Loucy (cell line): ENCODE measurements around the gene TARBP1.

Experiments used
- CTCF ChIP-seq: fragments of 200-600 bp; sonication (generic); conservative IDR thresholded peaks from 2 replicates; pipeline ENCODE4 v1.5.1; 2014; ENCODE audit warnings: mild to moderate bottlenecking, antibody characterized with exemption, low read length
- EZH2phosphoT487 ChIP-seq: fragments of 200-600 bp; IDR thresholded peaks from 2 replicates; pipeline ENCODE4 v1.6.1; 2018; ENCODE audit warnings: antibody characterized with exemption, mild to moderate bottlenecking, moderate library complexity, borderline replicate concordance

- TF ChIP-seq CTCF (no peak), EZH2phosphoT487 (no peak)
Measured at GRCh38 chr1:234433563-234434285, 45.3 kb downstream of the TARBP1 start.
